Natural killer cell treated with Interleukin-12 subunit alpha and Interleukin-12 subunit beta and Interleukin-15 and Interleukin-18, amount 100 ng/mL, for 72 hours (primary cell): ENCODE data around the gene DNAJC4. TPM values are rescaled to one million over a fixed set of nuclear protein-coding genes. Genes with fewer than 3 reads are reported as not detected.

Experiments used
- ATAC-seq, 2 donors: fragments of 150-1000 bp; cut with Tn5 transposase in 1 of 2; sonication (Bioruptor Pico), chemical (Tn5 transposase) in 1 of 2; 2 replicates each; pipeline ENCODE4 v1.10.0; 2021
- DNase-seq: peaks from one replicate; pipeline ENCODE4 v3.0.0; 2022; ENCODE audit warnings: low spot score
- H3K27ac Mint-ChIP-seq, 2 donors: 1 replicate in 1 of 2; 2 replicates in 1 of 2; pipeline ENCODE4 v1.8.0; 2022; ENCODE audit warnings: mixed read lengths in 2 of 2, mild to moderate bottlenecking in 1 of 2, moderate library complexity in 1 of 2
- H3K27me3 Mint-ChIP-seq, 2 donors: 1 replicate in 1 of 2; 2 replicates in 1 of 2; pipeline ENCODE4 v1.8.0; 2022; ENCODE audit warnings: mixed read lengths in 2 of 2
- H3K36me3 Mint-ChIP-seq: one replicate; pipeline ENCODE4 v1.8.0; 2022; ENCODE audit warnings: mixed read lengths
- H3K4me1 Mint-ChIP-seq, 2 donors: 1 replicate in 1 of 2; 2 replicates in 1 of 2; pipeline ENCODE4 v1.8.0; 2022; ENCODE audit warnings: low read depth in 2 of 2, mixed read lengths in 2 of 2, mild to moderate bottlenecking in 1 of 2
- H3K4me3 Mint-ChIP-seq: one replicate; pipeline ENCODE4 v1.8.0; 2022; ENCODE audit warnings: mixed read lengths
- H3K9me3 Mint-ChIP-seq: 2 replicates; pipeline ENCODE4 v1.8.0; 2022; ENCODE audit warnings: mixed read lengths
- total RNA-seq, 2 donors: library from RNA; stranded (reverse); gene quantifications; one replicate each; pipeline ENCODE4 v1.2.3, GENCODE V29; 2022

The DNAJC4 gene
- total RNA-seq, 2 donors from 2014 or later = 31.2 to 33.0 TPM

DNA sequence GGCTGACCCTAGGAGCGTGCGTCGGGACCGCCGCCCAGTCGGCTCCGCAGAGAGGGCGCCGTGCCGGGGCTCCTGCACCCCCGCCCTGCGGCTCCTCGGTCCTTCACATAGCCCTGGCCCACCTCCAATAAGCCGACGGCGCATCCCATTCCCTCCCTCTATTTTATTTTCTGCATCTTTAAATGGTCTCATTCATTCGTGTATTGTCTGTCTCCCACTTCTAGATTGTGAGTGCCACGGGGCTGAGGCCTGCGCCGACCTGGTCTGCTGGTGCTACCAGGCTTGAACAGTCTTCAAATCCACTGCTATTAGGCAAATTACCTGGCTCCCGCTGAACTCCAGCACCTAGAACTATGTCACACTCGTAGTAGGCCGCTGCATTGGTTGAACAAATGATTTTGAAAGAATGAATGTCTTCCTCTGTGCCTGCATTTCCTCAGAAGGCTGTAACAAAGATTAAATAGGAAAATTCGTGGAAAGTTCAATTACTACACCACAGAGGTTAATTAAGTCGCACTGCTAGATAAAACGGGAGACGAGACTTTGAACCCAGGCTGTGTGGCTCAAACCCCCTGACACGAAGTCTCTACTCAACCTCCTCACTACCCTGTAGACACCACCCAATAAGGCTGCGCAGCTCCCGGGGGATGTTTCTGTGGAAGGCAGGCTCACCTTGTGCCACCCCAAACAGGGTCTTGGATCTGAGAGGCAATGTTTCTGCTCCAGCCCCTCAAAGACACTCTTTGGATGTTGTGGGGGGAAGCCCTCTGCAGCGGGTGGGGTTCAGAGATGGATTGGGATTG, 17.6 kb downstream of the DNAJC4 start:
- peaks cover 12 to 34% of the 10 kb centered on the region in 2 donors for H3K4me1 Mint-ChIP-seq

GRCh38 chr11:64248578-64248977, 18.2 kb downstream of the DNAJC4 start:
- no peaks in the 10 kb centered on the region for H3K36me3 Mint-ChIP-seq

More for the DNA sequence above, 17.6 kb downstream of the DNAJC4 start:
- peak overlapping the region in 1 of 2 donors; percentile 76 for H3K27ac Mint-ChIP-seq
- H3K27me3 Mint-ChIP-seq = no peaks in the 10 kb centered on the region
- no peaks in the 10 kb centered on the region for H3K36me3 Mint-ChIP-seq
- ATAC-seq = no peak
- no peaks in the 10 kb centered on the region for H3K9me3 Mint-ChIP-seq
- DNase-seq = no peak
- H3K4me3 Mint-ChIP-seq = peak overlapping the region; percentile 82

DNA sequence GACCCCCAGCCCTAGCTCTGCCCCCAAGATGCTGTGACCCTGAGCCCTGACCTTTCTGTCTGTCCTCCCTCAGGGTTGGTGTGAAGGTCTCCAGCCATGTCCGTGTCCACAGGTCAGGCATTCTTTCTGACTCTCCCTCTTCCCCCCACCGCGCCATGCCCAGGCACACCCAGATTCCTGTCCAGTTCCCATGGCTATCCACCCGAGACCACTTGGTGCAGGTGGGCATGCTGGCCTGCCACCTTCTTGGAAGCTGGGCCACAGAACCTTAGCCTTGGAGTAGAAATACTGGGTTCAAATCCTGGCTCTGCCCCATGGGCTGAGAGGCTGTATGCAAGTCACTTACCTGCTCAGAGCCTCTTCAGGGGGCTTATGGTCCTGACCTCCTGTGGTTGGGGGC, 18.7 kb downstream of the DNAJC4 start:
- H3K27ac Mint-ChIP-seq = no peak overlapping the region
- peaks cover 12 to 31% of the 10 kb centered on the region in 2 donors for H3K4me1 Mint-ChIP-seq
- ATAC-seq (no peak), DNase-seq (no peak)
- no peaks in the 10 kb centered on the region for H3K36me3 Mint-ChIP-seq
- H3K27me3 Mint-ChIP-seq = no peaks in the 10 kb centered on the region
- H3K9me3 Mint-ChIP-seq = no peaks in the 10 kb centered on the region
- H3K4me3 Mint-ChIP-seq = no peak overlapping the region

More at GRCh38 chr11:64248578-64248977, 18.2 kb downstream of the DNAJC4 start:
- H3K27ac Mint-ChIP-seq = no peak overlapping the region
- ATAC-seq (no peak), DNase-seq (no peak)
- peaks cover 12 to 28% of the 10 kb centered on the region in 2 donors for H3K4me1 Mint-ChIP-seq
- H3K4me3 Mint-ChIP-seq = no peak overlapping the region
- no peaks in the 10 kb centered on the region for H3K9me3 Mint-ChIP-seq
- H3K27me3 Mint-ChIP-seq = no peaks in the 10 kb centered on the region

- H3K27me3 Mint-ChIP-seq = no peaks in the 10 kb centered on the region
- H3K4me3 Mint-ChIP-seq = peak overlapping the region; percentile 57
- H3K9me3 Mint-ChIP-seq = no peaks in the 10 kb centered on the region
- DNase-seq (no peak), ATAC-seq (no peak)
- peaks cover 12 to 32% of the 10 kb centered on the region in 2 donors for H3K4me1 Mint-ChIP-seq
- no peak overlapping the region for H3K27ac Mint-ChIP-seq
- H3K36me3 Mint-ChIP-seq = no peaks in the 10 kb centered on the region
Observed at GRCh38 chr11:64249563-64250414, 19.4 kb downstream of the DNAJC4 start.

DNA sequence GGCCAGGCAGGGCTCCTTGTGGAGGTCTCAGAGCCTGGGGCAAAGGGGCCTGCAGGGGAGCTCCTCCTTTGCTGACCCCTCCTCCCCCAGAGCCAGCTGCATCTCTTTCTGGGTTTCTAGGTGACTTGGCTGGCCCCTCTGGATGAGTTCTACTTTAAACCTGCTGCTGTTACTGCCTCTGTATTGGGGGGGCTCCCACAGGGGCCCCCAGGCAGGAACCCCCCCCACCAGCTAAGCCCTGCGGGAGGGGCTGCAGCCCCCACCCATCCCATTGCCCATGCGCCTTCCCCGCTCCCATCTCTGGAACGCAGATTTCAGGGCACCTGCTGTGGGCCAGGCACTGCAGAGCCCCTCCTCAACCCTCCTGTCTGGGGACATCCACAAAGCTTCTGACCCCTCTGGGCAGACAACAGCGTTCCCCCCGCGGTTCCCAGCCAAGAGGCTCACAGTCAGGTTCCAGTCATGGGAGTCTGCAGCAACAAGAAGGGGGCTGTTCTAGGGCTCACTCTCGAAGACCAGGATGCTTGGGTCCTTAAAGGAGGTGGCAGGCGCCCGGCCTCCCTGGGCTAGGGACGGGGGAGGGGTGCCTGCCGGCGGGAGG, 20.2 kb downstream of the DNAJC4 start:
- Mint-ChIP-seq H3K27ac (no peak overlapping the region), H3K4me1 (peaks cover 12 to 32% of the 10 kb centered on the region in 2 donors), H3K9me3 (no peaks in the 10 kb centered on the region), H3K4me3 (peak overlapping the region; percentile 56), H3K36me3 (no peaks in the 10 kb centered on the region), H3K27me3 (no peaks in the 10 kb centered on the region)
- ATAC-seq = no peak
- no peak for DNase-seq

DNA sequence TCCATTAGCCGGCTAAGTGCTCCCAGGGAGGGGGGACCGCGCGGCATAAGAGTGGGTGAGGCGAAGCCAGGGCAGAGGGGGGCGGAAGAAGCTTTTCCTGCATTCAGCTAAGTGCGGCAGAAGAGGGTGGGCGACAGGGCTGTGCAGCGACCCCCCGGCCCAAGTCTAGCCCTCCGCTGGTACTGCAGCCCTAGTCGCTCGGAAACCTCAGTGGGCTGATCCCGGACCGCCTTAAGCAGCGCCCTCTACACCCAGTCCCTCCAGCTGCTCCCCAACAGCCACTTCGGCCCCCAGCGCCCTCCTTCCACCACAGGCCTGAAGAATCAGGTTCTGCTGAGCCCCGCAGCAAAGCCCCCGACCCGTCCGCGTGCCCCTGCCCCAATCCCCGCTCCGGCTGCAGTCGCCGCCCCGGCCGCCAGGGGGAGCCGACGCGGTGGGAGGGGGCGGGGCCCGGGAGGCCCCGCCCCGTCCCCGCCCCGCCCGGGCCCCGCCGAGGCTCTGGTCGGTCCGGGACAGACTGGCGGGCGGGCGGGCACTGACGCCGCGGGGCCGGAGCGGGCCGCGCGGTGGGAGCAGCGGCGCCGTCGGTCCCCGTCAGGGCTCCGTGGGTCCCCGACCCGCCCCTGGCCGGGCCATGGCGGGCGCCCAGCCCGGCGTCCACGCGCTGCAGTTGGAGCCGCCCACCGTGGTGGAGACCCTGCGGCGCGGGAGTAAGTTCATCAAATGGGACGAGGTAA, 20.8 kb downstream of the DNAJC4 start, which contains the start of gene PLCB3:
PLCB3 (plus strand) TSS at position 515 of the 737 bp plus-strand sequence; CDS start at position 635, 120 bp downstream.
- Mint-ChIP-seq H3K27ac (peak within 1 kb of the TSS in 1 of 2 donors; percentile 70), H3K9me3 (no peaks in the 10 kb centered on the region), H3K27me3 (no peaks in the 10 kb centered on the region), H3K4me3 (peak within 1 kb of the TSS; percentile 89), H3K36me3 (no peaks in the 10 kb centered on the region), H3K4me1 (peaks cover 12 to 27% of the 10 kb centered on the region in 2 donors)
- ATAC-seq = peak; percentile 80 to 85
- DNase-seq = no peak

DNA sequence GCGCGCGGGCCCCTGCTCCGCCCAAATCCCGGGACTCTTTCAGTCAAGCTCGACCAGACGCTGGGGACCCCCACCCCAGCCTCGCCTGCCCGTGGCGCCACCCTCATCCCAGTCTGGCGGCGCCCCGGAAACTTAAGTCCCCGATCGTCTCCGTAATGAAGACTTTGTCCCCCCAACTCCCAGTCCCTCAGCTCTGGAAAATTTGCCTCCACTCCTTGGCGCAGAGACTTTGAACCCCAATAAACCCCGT, 21.3 kb downstream of the DNAJC4 start:
- Mint-ChIP-seq H3K4me3 (peak overlapping the region; percentile 89), H3K27me3 (no peaks in the 10 kb centered on the region), H3K36me3 (no peaks in the 10 kb centered on the region), H3K9me3 (no peaks in the 10 kb centered on the region), H3K27ac (peak overlapping the region in 1 of 2 donors; percentile 70), H3K4me1 (peaks cover 12 to 27% of the 10 kb centered on the region in 2 donors)
- ATAC-seq (no peak), DNase-seq (no peak)

GRCh38 chr11:64252003-64252872, 21.9 kb downstream of the DNAJC4 start:
- H3K27ac Mint-ChIP-seq = peak overlapping the region in 1 of 2 donors; percentile 70
- ATAC-seq = no peak

GRCh38 chr11:64253043-64253442, 22.7 kb downstream of the DNAJC4 start:
- H3K4me1 Mint-ChIP-seq = peaks cover 8 to 18% of the 10 kb centered on the region in 2 donors
- no peak overlapping the region for H3K27ac Mint-ChIP-seq
- ATAC-seq = no peak
- no peaks in the 10 kb centered on the region for H3K27me3 Mint-ChIP-seq
- DNase-seq = no peak
- no peaks in the 10 kb centered on the region for H3K36me3 Mint-ChIP-seq
- H3K4me3 Mint-ChIP-seq = peak overlapping the region; percentile 89
- H3K9me3 Mint-ChIP-seq = no peaks in the 10 kb centered on the region

More at GRCh38 chr11:64252003-64252872, 21.9 kb downstream of the DNAJC4 start:
- Mint-ChIP-seq H3K36me3 (no peaks in the 10 kb centered on the region), H3K4me3 (peak overlapping the region; percentile 89), H3K27me3 (no peaks in the 10 kb centered on the region), H3K4me1 (peaks cover 12 to 23% of the 10 kb centered on the region in 2 donors), H3K9me3 (no peaks in the 10 kb centered on the region)
- no peak for DNase-seq

DNA sequence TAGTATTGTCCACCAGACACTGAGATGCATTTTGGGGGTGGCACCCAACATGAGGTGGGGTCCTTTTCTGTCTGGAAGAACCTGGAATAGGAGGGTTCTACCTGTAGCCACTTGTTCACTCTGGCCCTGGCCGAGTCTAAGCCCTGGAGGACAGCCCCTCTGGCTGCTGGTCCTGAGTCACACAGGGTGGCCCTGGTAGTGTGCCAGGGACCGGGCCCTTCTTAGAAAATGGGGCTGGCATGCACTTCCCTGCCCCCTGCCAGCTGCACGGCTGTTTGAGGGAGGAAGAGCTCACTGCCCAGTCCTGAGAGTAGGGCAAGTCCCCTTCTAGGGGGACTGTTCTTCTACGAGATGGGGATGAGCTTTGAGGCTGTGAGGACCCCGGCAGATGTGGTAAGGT, 23.1 kb downstream of the DNAJC4 start:
- Mint-ChIP-seq H3K27ac (peak overlapping the region in 1 of 2 donors; percentile 76), H3K27me3 (no peaks in the 10 kb centered on the region)
- no peak for ATAC-seq

GRCh38 chr11:64254326-64254725, 24.0 kb downstream of the DNAJC4 start:
- Mint-ChIP-seq H3K36me3 (peaks cover 1% of the 10 kb centered on the region), H3K27ac (no peak overlapping the region), H3K4me1 (peaks cover 8 to 17% of the 10 kb centered on the region in 2 donors), H3K27me3 (no peaks in the 10 kb centered on the region), H3K9me3 (no peaks in the 10 kb centered on the region), H3K4me3 (no peak overlapping the region)
- DNase-seq = no peak
- ATAC-seq = no peak

More for the DNA sequence above, 23.1 kb downstream of the DNAJC4 start:
- no peaks in the 10 kb centered on the region for H3K36me3 Mint-ChIP-seq
- DNase-seq = no peak
- H3K4me3 Mint-ChIP-seq = peak overlapping the region; percentile 12
- H3K4me1 Mint-ChIP-seq = peaks cover 6 to 16% of the 10 kb centered on the region in 2 donors
- H3K9me3 Mint-ChIP-seq = no peaks in the 10 kb centered on the region
